Panc1 (cell line): Measurements from ENCODE around the gene POU2F1. TPM values are rescaled to one million over a fixed set of nuclear protein-coding genes. Genes with fewer than 3 reads are reported as not detected.

ENCODE experiments used
- ATAC-seq: fragments of 200-7000 bp; cut with Tn5 transposase; 2 replicates; pipeline ENCODE4 v1.9.1; 2020; ENCODE audit warnings: mild to moderate bottlenecking, moderate library complexity
- BruUV-seq: library from RNA; stranded (reverse); fragments of 400-500 nt; replicated peaks from 2 replicates; lab custom pipeline; 2021; lab: Mats Ljungman, UMichigan
- CTCF ChIA-PET: fragments of 300-600 bp; sonication (Branson Sonifier 250); formaldehyde crosslinking; loops from one replicate; lab custom pipeline; 2022; ENCODE audit warnings: antibody characterized with exemption; lab: Charles Lee
- POLR2A ChIA-PET: fragments of 300-600 bp; sonication (Branson Sonifier 250); formaldehyde crosslinking; loops from one replicate; lab custom pipeline; 2022; ENCODE audit warnings: antibody characterized with exemption; lab: Charles Lee
- DNase-seq: peaks from one replicate; pipeline ENCODE4 v3.0.0-alpha.2; 2010; ENCODE audit warnings: low read depth, low spot score
- H3K27ac ChIP-seq: 2 replicates; pipeline ENCODE4 v1.5.1; 2011; ENCODE audit warnings: mild to moderate bottlenecking, low read length, inconsistent platforms
- H3K27me3 ChIP-seq: fragments of 200-500 bp; sonication (Bioruptor generic); 2 replicates; pipeline ENCODE4 v1.6.0; 2014; ENCODE audit warnings: low read length, inconsistent platforms; ENCODE audit not compliant: control insufficient read depth, insufficient read depth
- H3K36me3 ChIP-seq: fragments of 200-500 bp; sonication (Bioruptor generic); 2 replicates; pipeline ENCODE4 v1.5.1; 2014; ENCODE audit warnings: inconsistent platforms, mild to moderate bottlenecking, low read length, moderate library complexity; ENCODE audit not compliant: control insufficient read depth, insufficient read depth
- H3K4me1 ChIP-seq: 2 replicates; pipeline ENCODE4 v1.5.1; 2011; ENCODE audit warnings: inconsistent platforms, mild to moderate bottlenecking, low read length, moderate library complexity; ENCODE audit not compliant: control insufficient read depth, insufficient read depth
- H3K4me3 ChIP-seq, 2 experiments: 2 replicates each; pipeline ENCODE4 v1.5.1; 2011 to 2012; ENCODE audit warnings: low read depth in 2 of 2, low read length in 2 of 2, mild to moderate bottlenecking in 2 of 2, inconsistent platforms in 1 of 2, moderate library complexity in 1 of 2
- H3K9me3 ChIP-seq: fragments of 200-500 bp; sonication (Bioruptor generic); 2 replicates; pipeline ENCODE4 v1.5.1; 2014; ENCODE audit warnings: low read depth, mild to moderate bottlenecking, inconsistent platforms, low read length, moderate library complexity; ENCODE audit not compliant: control insufficient read depth, insufficient read depth
- POLR2AphosphoS5 ChIP-seq: IDR thresholded peaks from 2 replicates; pipeline ENCODE4 v1.6.1; 2012; ENCODE audit warnings: mild to moderate bottlenecking, low read depth, low read length, moderate library complexity
- SIN3A ChIP-seq: IDR thresholded peaks from 2 replicates; pipeline ENCODE4 v1.6.1; 2012; ENCODE audit warnings: low read depth, mild to moderate bottlenecking, low read length, moderate library complexity, borderline replicate concordance; ENCODE audit not compliant: insufficient read depth
- TCF7L2 ChIP-seq: IDR thresholded peaks from 2 replicates; pipeline ENCODE4 v1.6.1; 2011; ENCODE audit warnings: mild to moderate bottlenecking, low read depth, low read length, inconsistent platforms
- in situ Hi-C: cut with HindIII; loops from 2 replicates; pipeline ENCODE4 v1.10.0; 2016; ENCODE audit warnings: low sequenced_read_pairs, low pct_unique_long_range_greater_than_20kb
- intact Hi-C: fragments of 100-400 bp; cut with micrococcal nuclease; formaldehyde crosslinking; loops from one replicate; pipeline ENCODE4 v1.10.0; 2022; ENCODE audit not compliant: unreplicated experiment
- total RNA-seq: library from RNA; stranded (reverse); gene quantifications from one replicate; pipeline ENCODE4 v1.2.1, GENCODE V29; 2021; ENCODE audit not compliant: unreplicated experiment
- TF ChIP-seq, protein P1 (sequence below): fragments of 450-650 bp; IDR thresholded peaks from 2 replicates; pipeline ENCODE4 v1.5.1; 2017; ENCODE audit warnings: mild to moderate bottlenecking
- TF ChIP-seq, protein P2 (sequence below), 2 experiments: IDR thresholded peaks; 2 replicates each; pipeline ENCODE4 v1.6.1; 2011 to 2012; ENCODE audit warnings: low read depth in 2 of 2, control low read depth in 1 of 2, low read length in 1 of 2, mild to moderate bottlenecking in 1 of 2, moderate library complexity in 1 of 2; ENCODE audit not compliant: insufficient read depth in 1 of 2

POU2F1 gene
- total RNA-seq, 1 experiment from 2014 or later, result 17.1 TPM

DNA sequence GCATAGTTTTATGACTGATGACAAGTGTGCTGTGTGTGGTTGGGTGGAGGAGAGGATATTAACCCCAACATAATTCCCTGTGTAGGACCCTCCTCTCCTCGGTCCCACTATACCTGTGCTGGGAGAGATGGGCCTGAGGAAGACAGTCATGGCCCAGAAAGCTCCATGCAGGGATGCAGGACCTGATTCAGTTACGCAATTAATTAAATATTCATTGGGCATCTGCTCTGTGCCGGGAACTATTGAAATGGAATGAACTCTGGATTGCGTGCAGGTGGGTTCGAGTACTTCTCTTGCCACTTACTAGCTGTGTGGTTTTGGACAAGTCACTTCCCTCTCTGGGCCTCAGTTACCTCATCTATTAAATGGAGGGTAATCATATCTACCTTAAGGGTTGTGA is 223.1 kb downstream of the POU2F1 start:
- BruUV-seq, result no TSS peak
- Histone ChIP-seq H3K4me3 (no peak overlapping the region), H3K36me3 (no peaks in the 10 kb centered on the region), H3K27ac (no peak overlapping the region), H3K4me1 (no peaks in the 10 kb centered on the region), H3K9me3 (no peaks in the 10 kb centered on the region), H3K27me3 (no peaks in the 10 kb centered on the region)
- ChIA-PET CTCF (interaction anchor here (1.4 kb wide), 1 partner anchor 12 kb away, joined by 3 read pairs; no protein-coding TSS in a partner anchor), POLR2A (no interaction called here)
- in situ Hi-C loops, result no loop called here
- no peak for ATAC-seq
- DNase-seq, result no peak
- TF ChIP-seq, protein P1, sequence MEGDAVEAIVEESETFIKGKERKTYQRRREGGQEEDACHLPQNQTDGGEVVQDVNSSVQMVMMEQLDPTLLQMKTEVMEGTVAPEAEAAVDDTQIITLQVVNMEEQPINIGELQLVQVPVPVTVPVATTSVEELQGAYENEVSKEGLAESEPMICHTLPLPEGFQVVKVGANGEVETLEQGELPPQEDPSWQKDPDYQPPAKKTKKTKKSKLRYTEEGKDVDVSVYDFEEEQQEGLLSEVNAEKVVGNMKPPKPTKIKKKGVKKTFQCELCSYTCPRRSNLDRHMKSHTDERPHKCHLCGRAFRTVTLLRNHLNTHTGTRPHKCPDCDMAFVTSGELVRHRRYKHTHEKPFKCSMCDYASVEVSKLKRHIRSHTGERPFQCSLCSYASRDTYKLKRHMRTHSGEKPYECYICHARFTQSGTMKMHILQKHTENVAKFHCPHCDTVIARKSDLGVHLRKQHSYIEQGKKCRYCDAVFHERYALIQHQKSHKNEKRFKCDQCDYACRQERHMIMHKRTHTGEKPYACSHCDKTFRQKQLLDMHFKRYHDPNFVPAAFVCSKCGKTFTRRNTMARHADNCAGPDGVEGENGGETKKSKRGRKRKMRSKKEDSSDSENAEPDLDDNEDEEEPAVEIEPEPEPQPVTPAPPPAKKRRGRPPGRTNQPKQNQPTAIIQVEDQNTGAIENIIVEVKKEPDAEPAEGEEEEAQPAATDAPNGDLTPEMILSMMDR, result no peak
- no peak for TF ChIP-seq SIN3A
- TF ChIP-seq TCF7L2, result no peak
- TF ChIP-seq, protein P2, sequence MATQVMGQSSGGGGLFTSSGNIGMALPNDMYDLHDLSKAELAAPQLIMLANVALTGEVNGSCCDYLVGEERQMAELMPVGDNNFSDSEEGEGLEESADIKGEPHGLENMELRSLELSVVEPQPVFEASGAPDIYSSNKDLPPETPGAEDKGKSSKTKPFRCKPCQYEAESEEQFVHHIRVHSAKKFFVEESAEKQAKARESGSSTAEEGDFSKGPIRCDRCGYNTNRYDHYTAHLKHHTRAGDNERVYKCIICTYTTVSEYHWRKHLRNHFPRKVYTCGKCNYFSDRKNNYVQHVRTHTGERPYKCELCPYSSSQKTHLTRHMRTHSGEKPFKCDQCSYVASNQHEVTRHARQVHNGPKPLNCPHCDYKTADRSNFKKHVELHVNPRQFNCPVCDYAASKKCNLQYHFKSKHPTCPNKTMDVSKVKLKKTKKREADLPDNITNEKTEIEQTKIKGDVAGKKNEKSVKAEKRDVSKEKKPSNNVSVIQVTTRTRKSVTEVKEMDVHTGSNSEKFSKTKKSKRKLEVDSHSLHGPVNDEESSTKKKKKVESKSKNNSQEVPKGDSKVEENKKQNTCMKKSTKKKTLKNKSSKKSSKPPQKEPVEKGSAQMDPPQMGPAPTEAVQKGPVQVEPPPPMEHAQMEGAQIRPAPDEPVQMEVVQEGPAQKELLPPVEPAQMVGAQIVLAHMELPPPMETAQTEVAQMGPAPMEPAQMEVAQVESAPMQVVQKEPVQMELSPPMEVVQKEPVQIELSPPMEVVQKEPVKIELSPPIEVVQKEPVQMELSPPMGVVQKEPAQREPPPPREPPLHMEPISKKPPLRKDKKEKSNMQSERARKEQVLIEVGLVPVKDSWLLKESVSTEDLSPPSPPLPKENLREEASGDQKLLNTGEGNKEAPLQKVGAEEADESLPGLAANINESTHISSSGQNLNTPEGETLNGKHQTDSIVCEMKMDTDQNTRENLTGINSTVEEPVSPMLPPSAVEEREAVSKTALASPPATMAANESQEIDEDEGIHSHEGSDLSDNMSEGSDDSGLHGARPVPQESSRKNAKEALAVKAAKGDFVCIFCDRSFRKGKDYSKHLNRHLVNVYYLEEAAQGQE (IDR thresholded peaks at IDR 0.05; ENCODE audit: insufficient read depth in 1 of 2, low read depth in 2 of 2, low read length in 1 of 2), result no peak
- TF ChIP-seq POLR2AphosphoS5, result no peak
- intact Hi-C loops, result loop anchor here (5.0 kb wide), 1 partner anchor 376 kb away; no protein-coding TSS in a partner anchor

DNA sequence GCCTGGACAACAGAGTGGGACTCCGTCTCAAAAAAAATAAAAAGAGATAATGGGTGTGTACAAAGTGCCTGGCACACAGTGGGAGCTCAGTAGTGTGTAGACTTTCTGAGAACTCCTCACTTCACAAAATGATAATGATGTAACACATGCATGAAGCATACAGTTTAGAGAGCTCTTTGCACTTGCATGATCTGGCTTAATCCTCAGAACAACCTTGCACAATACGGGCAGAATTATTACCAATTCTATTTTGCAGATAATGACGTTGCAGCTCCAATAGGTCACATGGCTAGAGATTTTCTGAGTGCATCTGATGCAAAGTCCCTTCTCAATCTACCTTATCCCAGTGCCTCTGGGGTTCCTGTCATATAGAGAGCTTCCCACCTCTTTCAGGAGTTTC is 226.3 kb downstream of the POU2F1 start:
- intact Hi-C loops, result no loop called here
- ATAC-seq, result no peak
- no peak overlapping the region for H3K4me3 ChIP-seq
- DNase-seq, result no peak
- POLR2A ChIA-PET, result interaction anchor here (0.6 to 0.7 kb wide), 2 partner anchors 226 to 573 kb away, joined by 3 read pairs; partner anchors contain the start of gene POU2F1
- TF ChIP-seq SIN3A (no peak), POLR2AphosphoS5 (no peak), TCF7L2 (no peak)
- TF ChIP-seq, protein P2 (IDR thresholded peaks at IDR 0.05; ENCODE audit: insufficient read depth in 1 of 2, low read depth in 2 of 2, low read length in 1 of 2), result no peak
- TF ChIP-seq, protein P1, result no peak
- H3K36me3 ChIP-seq, result no peaks in the 10 kb centered on the region
- H3K27ac ChIP-seq, result no peak overlapping the region
- H3K4me1 ChIP-seq, result no peaks in the 10 kb centered on the region
- CTCF ChIA-PET, result no interaction called here
- in situ Hi-C loops, result no loop called here
- BruUV-seq, result no TSS peak
- no peaks in the 10 kb centered on the region for H3K27me3 ChIP-seq
- no peaks in the 10 kb centered on the region for H3K9me3 ChIP-seq
